ENCODE measurements around the gene POLRMT.
"Not testable (repeated sequence)": the region's sequence is repeated elsewhere in the genome, so short reads cannot be mapped to it uniquely, and the experiment has no call there.

The POLRMT gene

DNA sequence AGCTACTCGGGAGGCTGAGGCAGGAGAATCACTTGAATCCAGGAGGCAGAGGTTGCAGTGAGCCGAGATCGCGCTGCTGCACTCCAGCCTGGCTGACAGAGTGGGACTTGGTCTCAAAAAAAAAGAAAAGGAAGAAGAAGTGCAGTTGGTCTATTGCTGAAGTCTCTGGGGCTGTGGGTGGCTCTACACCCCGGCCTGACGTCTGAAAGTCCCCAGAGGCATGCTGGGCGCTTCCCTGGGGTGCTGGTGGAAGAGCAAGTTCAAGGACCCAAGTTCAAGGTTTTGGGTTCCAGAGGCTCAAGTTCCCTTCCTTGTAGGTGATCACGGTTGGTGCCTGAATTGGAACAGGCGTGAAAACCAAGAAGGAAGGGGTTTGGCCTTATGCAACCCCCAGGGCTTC is 39.8 kb downstream of the POLRMT start:
- no peak for DNase-seq (ENCODE audit: low read depth, low spot score)

- DNase-seq (ENCODE audit: low read depth, low spot score) = no peak
These were observed 40.3 kb downstream of the POLRMT start for GRCh38 chr19:593055-593454.

DNA sequence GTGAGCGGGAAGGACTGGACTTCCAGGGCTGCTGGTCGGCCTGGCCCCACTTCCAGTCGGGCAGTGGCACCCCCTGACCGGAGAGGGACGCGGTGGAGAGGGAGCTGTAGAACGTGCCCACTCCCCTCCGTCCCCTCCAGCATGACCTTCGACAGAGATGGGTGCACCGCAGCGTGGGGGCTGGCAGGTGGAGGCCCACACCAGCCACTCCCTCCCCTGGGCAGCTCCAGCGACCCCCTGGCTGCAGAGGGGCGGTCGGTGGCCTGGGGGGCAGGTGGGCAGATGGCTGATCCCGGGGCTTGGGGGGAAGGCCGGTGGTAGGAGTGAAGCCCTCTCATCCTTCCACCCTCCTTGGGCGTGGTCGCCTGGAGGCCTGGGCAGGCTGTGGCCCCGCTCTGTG is 41.2 kb downstream of the POLRMT start:
- no peak for DNase-seq (ENCODE audit: low read depth, low spot score)

- peak; percentile 69 for DNase-seq (ENCODE audit: low read depth, low spot score)
These were observed 42.0 kb downstream of the POLRMT start for GRCh38 chr19:591099-591958.

DNA sequence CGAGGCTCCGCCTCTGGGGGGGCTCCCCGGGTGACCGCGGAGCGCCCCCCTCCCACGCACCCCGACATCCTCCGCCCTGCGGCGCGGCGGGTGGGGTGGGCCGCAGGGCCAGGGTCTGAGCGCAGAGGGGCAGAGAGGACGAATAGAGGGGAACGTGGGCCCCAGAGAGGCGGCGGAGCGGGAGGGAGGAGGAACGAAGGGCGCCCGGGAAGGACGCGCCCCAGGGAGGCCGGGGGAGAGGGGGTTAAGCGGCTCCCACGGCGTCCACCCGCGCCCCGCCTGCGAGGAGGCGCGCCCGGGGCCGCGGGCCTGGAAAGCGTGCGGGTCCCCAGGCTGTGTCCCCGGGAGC is 42.6 kb downstream of the POLRMT start:
- no peak for DNase-seq (ENCODE audit: low read depth, low spot score)

DNA sequence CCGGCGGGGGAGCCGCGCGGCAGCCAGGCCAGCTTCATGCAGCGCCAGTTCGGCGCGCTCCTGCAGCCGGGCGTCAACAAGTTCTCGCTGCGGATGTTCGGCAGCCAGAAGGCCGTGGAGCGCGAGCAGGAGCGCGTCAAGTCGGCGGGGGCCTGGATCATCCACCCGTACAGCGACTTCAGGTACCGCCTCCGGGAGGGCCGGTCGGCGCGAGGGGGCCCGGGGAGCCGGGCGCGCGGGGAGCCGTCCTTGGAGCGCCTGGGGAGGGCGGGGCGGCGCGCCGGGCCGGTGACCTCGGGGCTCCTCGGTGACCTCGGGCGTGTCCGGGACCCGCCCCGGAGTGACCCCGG is 43.0 kb downstream of the POLRMT start:
- peak; percentile 71 for DNase-seq (ENCODE audit: low read depth, low spot score)

- no peak for DNase-seq (ENCODE audit: low read depth, low spot score)
These were observed 43.5 kb downstream of the POLRMT start, which contains the start of gene HCN2 for GRCh38 chr19:589693-590395. TSS of gene HCN2 (plus strand) at chr19:589881. CDS start at chr19:589946, 65 bp downstream.

GRCh38 chr19:588741-589692 is 44.3 kb downstream of the POLRMT start:
- no peak for DNase-seq (ENCODE audit: low read depth, low spot score)

GRCh38 chr19:588093-588740 is 45.1 kb downstream of the POLRMT start:
- peak; percentile 94 for DNase-seq (ENCODE audit: low read depth, low spot score)

DNA sequence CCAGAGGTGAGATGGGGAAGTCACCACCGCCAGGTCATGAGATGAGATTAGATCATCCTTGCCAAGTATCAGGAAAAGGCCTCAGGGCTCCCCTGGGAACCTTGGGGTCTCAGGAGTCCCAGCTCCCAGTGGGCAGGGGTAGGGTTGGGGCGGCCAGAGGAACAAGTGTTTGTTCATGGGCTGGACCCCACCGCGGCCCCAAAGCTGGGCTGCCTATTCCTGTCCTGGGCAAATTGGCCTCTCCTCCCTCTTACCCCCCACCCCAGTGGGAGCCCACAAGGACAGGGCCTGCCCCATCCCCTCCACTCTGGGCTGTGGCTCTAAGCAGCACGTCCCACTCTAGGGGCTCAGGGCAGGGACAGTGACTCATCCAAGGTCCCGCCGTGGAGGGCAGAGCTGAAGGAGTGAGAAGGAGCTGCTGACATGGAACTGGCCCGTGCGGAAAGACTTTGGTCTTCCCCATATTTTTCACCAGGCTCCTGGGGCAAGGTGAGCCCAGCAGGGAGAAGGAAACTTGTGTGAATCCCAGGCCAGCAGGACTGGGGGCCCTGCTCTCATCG is 47.7 kb downstream of the POLRMT start:
- no peak for DNase-seq (ENCODE audit: low read depth, low spot score)

DNA sequence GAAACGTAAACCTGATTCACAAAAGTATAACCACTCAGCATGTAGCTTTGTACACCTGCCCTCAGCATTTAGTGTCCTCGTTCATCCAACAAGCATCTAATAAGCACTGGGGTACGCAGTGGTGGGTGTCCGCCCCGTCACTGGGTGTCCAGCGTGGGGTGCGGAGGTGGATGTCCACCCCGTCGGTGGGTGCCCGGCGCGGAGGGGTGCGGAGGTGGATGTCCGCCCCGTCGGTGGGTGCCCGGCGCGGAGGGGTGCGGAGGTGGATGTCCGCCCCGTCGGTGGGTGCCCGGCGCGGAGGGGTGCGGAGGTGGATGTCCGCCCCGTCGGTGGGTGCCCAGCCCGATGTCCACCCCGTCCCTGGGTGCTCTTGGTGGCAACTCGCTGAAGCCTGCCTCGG is 48.2 kb downstream of the POLRMT start:
- not testable (repeated sequence) for DNase-seq (ENCODE audit: low read depth, low spot score)

DNA sequence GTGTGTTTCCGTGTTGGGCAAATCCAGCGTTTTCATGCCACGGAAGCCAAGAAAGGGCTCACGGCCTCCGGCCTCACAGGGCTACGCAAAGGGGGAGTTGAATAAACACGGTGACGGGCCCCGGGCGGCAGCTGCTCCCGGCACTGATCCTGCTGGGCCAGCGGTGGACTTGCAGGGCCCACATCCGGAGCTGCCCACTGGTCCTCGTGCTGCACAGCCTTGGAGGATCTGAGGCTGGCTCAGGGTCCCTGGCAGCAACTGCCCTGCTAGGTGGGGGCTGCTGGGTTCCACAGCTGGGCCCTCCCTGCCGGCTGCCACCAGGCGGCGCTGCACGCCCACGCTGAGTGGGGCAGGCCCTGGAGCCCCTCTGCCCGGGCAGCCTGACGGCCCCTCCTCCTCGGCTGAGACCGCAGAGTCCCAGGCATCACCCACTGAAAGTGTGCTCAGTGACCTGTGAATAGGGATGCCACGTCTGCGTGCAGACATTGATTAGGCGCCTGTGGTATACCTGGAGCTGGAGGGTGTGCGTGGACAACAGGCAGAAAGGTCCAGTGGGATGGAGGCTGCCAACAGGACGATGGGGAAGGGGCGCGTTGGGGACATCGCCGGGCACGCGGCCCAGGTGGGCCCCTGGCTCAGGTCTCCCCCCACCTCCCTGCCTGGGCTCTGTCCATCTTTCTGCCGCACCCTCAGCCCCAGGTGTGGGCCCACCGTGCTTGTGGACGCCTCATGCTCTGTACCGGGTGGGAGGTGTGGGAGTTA is 48.9 kb downstream of the POLRMT start:
- peak; percentile 83 for DNase-seq (ENCODE audit: low read depth, low spot score)

DNA sequence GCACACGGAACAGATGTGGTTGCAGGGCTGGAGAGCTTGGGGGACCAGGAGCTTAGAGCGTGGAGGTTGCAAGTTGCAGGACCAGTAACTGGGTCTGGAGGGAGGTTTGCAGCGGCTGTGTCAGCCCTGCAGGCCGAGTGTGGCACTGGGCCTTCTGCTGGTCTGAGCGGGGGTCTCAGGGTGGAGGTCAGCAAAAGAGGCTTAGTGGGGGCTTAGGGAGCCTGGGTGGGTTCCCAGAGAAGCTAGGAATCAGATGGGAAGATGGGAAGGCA is 49.4 kb downstream of the POLRMT start:
- DNase-seq (ENCODE audit: low read depth, low spot score) = no peak

GRCh38 chr19:583198-583967 is 50.0 kb downstream of the POLRMT start:
- no peak for DNase-seq (ENCODE audit: low read depth, low spot score)

- peak; percentile 73 for DNase-seq (ENCODE audit: low read depth, low spot score)
These were observed 50.7 kb downstream of the POLRMT start for GRCh38 chr19:582497-583197.

- DNase-seq (ENCODE audit: low read depth, low spot score) = no peak
These were observed 51.8 kb downstream of the POLRMT start for GRCh38 chr19:581399-582111.

DNA sequence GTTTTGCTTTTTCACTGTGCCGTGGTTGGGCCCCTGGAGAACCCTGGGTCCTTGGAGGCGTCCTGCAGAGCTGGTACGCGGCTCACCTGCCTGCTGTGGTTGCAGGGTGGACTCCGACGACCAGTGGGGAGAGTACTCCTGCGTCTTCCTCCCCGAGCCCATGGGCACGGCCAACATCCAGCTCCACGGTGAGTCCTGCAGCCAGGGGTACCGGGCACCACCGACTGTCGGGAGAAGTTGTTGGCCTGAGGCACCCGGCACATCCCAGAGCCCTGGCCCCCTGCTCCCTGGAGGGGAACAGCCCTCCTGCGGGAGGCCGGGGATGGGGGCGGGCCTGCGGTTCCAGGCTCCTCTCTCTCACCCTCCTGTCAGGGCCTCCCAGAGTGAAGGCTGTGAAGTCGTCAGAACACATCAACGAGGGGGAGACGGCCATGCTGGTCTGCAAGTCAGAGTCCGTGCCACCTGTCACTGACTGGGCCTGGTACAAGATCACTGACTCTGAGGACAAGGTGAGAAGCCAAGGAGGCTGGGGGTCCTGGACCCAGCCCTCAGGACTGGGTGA is 53.0 kb downstream of the POLRMT start:
- DNase-seq (ENCODE audit: low read depth, low spot score) = no peak

DNA sequence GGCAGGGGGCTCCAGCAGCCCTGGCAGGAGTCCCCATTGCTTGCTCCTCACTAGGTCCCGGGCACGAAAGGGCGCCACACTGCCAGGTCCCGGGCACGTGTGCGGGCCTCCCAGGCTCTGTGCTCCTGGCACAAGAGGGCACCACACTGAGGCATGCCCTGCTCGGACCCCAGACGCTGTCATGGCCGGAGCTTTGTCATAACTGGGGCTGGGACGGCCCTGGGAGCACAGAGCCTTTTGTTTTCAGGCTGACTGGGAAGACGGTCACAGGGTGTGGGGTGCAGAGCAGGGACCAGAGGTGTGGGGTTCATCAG is 53.5 kb downstream of the POLRMT start:
- DNase-seq (ENCODE audit: low read depth, low spot score) = no peak

Measured in astrocyte of the hippocampus (primary cell).